Liver (tissue), 9 donors: ENCODE data around the gene SIK3. TPM values are rescaled to one million over a fixed set of nuclear protein-coding genes. Genes with fewer than 3 reads are reported as not detected.

Experiments used
- DNase-seq: peaks from one replicate; pipeline ENCODE4 v3.0.0-alpha.2; 2017; ENCODE audit warnings: low spot score
- H3K27ac ChIP-seq, 2 donors: one replicate each; pipeline ENCODE4 v1.7.0; 2013; ENCODE audit warnings: inconsistent platforms in 2 of 2, low read length in 2 of 2, control low read depth in 1 of 2, low read depth in 1 of 2, mild to moderate bottlenecking in 1 of 2
- H3K27me3 ChIP-seq, 4 donors: one replicate each; pipeline versions ENCODE4 v1.6.1 to v1.7.0; 2013; ENCODE audit warnings: low read length in 3 of 4, inconsistent platforms in 1 of 4, mild to moderate bottlenecking in 1 of 4, moderate library complexity in 1 of 4; ENCODE audit not compliant: control insufficient read depth in 4 of 4, insufficient read depth in 4 of 4
- H3K36me3 ChIP-seq, 4 donors: one replicate each; pipeline versions ENCODE4 v1.6.1 to v1.7.0; 2013; ENCODE audit warnings: low read length in 3 of 4, mild to moderate bottlenecking in 3 of 4, low read depth in 1 of 4, moderate library complexity in 1 of 4; ENCODE audit not compliant: control insufficient read depth in 4 of 4, insufficient read depth in 3 of 4
- H3K4me1 ChIP-seq, 4 donors: one replicate each; pipeline versions ENCODE4 v1.6.1 to v1.7.0; 2013; ENCODE audit warnings: low read length in 3 of 4, mild to moderate bottlenecking in 3 of 4, moderate library complexity in 1 of 4; ENCODE audit not compliant: control insufficient read depth in 4 of 4, insufficient read depth in 4 of 4
- H3K4me3 ChIP-seq, 3 donors: one replicate each; pipeline versions ENCODE4 v1.6.1 to v1.7.0; 2013; ENCODE audit warnings: low read length in 3 of 3, control low read depth in 1 of 3, low read depth in 1 of 3, mild to moderate bottlenecking in 1 of 3
- H3K9ac ChIP-seq, 2 donors: one replicate each; pipeline ENCODE4 v1.7.0; 2013; ENCODE audit warnings: low read length in 2 of 2, mild to moderate bottlenecking in 2 of 2, moderate library complexity in 2 of 2, control low read depth in 1 of 2, low read depth in 1 of 2
- H3K9me3 ChIP-seq, 4 donors: one replicate each; pipeline versions ENCODE4 v1.6.1 to v1.7.0; 2013; ENCODE audit warnings: low read length in 3 of 4; ENCODE audit not compliant: control insufficient read depth in 4 of 4
- EGR1 ChIP-seq, 2 donors: IDR thresholded peaks; 2 replicates each; pipeline ENCODE4 v1.6.1; 2016 to 2018; ENCODE audit warnings: antibody characterized with exemption in 2 of 2, low read depth in 2 of 2
- FOXA1 ChIP-seq: IDR thresholded peaks from 2 replicates; pipeline ENCODE4 v1.6.1; 2016; ENCODE audit warnings: antibody characterized with exemption
- FOXA2 ChIP-seq: IDR thresholded peaks from 2 replicates; pipeline ENCODE4 v1.6.1; 2016; ENCODE audit warnings: antibody characterized with exemption
- GABPA ChIP-seq, 2 donors: IDR thresholded peaks in 1 of 2; conservative IDR thresholded peaks in 1 of 2; 2 replicates each; pipeline ENCODE4 v1.6.1; 2016; ENCODE audit warnings: antibody characterized with exemption in 2 of 2, mild to moderate bottlenecking in 1 of 2, moderate library complexity in 1 of 2
- HNF4A ChIP-seq, 2 donors: conservative IDR thresholded peaks; 2 replicates each; pipeline ENCODE4 v1.6.1; 2016; ENCODE audit warnings: antibody characterized with exemption in 2 of 2, mild to moderate bottlenecking in 2 of 2
- HNF4G ChIP-seq: IDR thresholded peaks from 2 replicates; pipeline ENCODE4 v1.6.1; 2016; ENCODE audit warnings: antibody characterized with exemption
- JUND ChIP-seq, 2 donors: IDR thresholded peaks; 2 replicates each; pipeline ENCODE4 v1.6.1; 2016; ENCODE audit warnings: antibody characterized with exemption in 2 of 2
- NR2F2 ChIP-seq: IDR thresholded peaks from 2 replicates; pipeline ENCODE4 v1.6.1; 2016; ENCODE audit warnings: antibody characterized with exemption
- RAD21 ChIP-seq, 2 donors: IDR thresholded peaks; 2 replicates each; pipeline ENCODE4 v1.6.1; 2016; ENCODE audit warnings: antibody characterized with exemption in 2 of 2, mild to moderate bottlenecking in 2 of 2
- RXRA ChIP-seq, 2 donors: IDR thresholded peaks; 2 replicates each; pipeline ENCODE4 v1.6.1; 2017 to 2018; ENCODE audit warnings: antibody characterized with exemption in 2 of 2, mild to moderate bottlenecking in 1 of 2
- SP1 ChIP-seq: IDR thresholded peaks from 2 replicates; pipeline ENCODE4 v1.6.1; 2018; ENCODE audit warnings: antibody characterized with exemption, mild to moderate bottlenecking
- TAF1 ChIP-seq: conservative IDR thresholded peaks from 2 replicates; pipeline ENCODE4 v1.6.1; 2016; ENCODE audit warnings: antibody characterized with exemption, mild to moderate bottlenecking
- YY1 ChIP-seq: IDR thresholded peaks from 2 replicates; pipeline ENCODE4 v1.6.1; 2016; ENCODE audit warnings: antibody characterized with exemption, mild to moderate bottlenecking
- WGBS: extraction: QIAGEN DNeasy Blood & Tissue Kit; methylation state at CpG from one replicate; pipeline ENCODE4 v1.1.7; 2013; 5-methylcytosine and 5-hydroxymethylcytosine counted together
- polyA plus RNA-seq, 2 donors: library from polyadenylated mRNA; stranded (reverse) in 1 of 2; unstranded in 1 of 2; fragments of 200-250 nt in 1 of 2; fragments of >200 nt in 1 of 2; fragmentation: Nextera tagmentation in 1 of 2; extraction: Ambion mirVana in 1 of 2; gene quantifications; one replicate each; pipeline versions ENCODE4 v1.2.1 to v1.2.3, GENCODE V29; 2013 to 2015
- total RNA-seq, 2 donors: library from RNA; depleted of rRNA; stranded (reverse); fragments of >200 nt; gene quantifications; one replicate each; pipeline ENCODE4 v1.2.3, GENCODE V29; 2014
- TF ChIP-seq, protein P1 (sequence below): IDR thresholded peaks from 2 replicates; pipeline ENCODE4 v1.6.1; 2016; ENCODE audit warnings: antibody characterized with exemption
- TF ChIP-seq, protein P2 (sequence below): IDR thresholded peaks from 2 replicates; pipeline ENCODE4 v1.6.1; 2016; ENCODE audit warnings: antibody characterized with exemption
- TF ChIP-seq, protein P3 (sequence below): IDR thresholded peaks from 2 replicates; pipeline ENCODE4 v1.6.1; 2016; ENCODE audit warnings: antibody characterized with exemption, mild to moderate bottlenecking
- TF ChIP-seq, protein P4 (sequence below): IDR thresholded peaks from 2 replicates; pipeline ENCODE4 v1.6.1; 2016; ENCODE audit warnings: antibody characterized with exemption
- donor health status: healthy.
- donor health status: healthy.
- donor health status: healthy.
- donor health status: healthy.
- donor health status: healthy.

SIK3 gene
- total and polyA plus RNA-seq, 4 donors: 6.9 to 52.4 (median 14.4) TPM

DNA sequence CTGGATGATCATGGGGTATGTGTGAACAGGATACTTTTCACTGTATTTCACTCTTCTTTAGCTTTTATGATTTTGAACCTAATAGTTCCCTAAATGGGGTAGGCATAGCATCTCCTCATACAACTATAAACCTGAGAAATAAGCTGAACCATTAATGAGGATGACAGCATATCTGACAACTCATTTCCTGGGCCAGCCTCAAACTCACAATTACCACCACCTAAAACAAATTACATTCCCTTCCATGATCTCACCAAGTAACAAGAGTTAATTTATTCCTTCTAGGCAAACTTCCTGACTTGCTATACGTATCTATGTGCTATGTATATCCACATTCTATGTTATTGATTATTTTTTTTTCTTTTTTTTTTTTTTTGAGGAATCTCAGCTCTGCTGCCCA lies 23.0 kb downstream of the SIK3 start:
- H3K36me3 ChIP-seq: no peaks in the 10 kb centered on the region
- TF ChIP-seq FOXA2: no peak
- no peak for DNase-seq
- H3K4me3 ChIP-seq: no peak overlapping the region
- no peaks in the 10 kb centered on the region for H3K9me3 ChIP-seq
- H3K27ac ChIP-seq: no peak overlapping the region
- H3K27me3 ChIP-seq: no peaks in the 10 kb centered on the region
- peaks cover 28 to 69% (median 60%) of the 10 kb centered on the region in 4 donors for H3K4me1 ChIP-seq
- 92% methylated on average over 1 of the region's 1 CpG for WGBS
- no peak overlapping the region for H3K9ac ChIP-seq

DNA sequence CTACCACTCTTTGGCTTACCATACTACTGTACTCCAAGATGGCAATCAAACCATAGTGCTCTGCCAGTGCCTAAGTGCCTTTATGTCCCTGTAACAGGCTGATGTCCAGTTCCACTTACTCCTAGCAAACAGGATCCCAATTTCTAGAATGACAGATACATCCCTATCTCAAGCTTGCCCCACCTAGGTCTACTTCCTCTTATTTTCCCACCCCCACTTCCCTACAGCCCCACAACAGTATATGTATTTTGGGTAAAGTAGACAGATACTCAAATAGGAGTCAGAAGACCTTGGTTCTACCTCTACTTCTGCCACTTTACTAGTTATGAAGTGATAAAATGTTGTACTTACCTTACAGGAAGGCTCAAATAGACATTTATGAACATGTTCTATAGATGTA lies 24.1 kb downstream of the SIK3 start:
- no peaks in the 10 kb centered on the region for H3K9me3 ChIP-seq
- TF ChIP-seq, protein P1, sequence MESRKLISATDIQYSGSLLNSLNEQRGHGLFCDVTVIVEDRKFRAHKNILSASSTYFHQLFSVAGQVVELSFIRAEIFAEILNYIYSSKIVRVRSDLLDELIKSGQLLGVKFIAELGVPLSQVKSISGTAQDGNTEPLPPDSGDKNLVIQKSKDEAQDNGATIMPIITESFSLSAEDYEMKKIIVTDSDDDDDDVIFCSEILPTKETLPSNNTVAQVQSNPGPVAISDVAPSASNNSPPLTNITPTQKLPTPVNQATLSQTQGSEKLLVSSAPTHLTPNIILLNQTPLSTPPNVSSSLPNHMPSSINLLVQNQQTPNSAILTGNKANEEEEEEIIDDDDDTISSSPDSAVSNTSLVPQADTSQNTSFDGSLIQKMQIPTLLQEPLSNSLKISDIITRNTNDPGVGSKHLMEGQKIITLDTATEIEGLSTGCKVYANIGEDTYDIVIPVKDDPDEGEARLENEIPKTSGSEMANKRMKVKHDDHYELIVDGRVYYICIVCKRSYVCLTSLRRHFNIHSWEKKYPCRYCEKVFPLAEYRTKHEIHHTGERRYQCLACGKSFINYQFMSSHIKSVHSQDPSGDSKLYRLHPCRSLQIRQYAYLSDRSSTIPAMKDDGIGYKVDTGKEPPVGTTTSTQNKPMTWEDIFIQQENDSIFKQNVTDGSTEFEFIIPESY: no peak
- no peak for TF ChIP-seq YY1
- TF ChIP-seq HNF4A (conservative IDR thresholded peaks at IDR 0.05): no peak
- TF ChIP-seq, protein P2, sequence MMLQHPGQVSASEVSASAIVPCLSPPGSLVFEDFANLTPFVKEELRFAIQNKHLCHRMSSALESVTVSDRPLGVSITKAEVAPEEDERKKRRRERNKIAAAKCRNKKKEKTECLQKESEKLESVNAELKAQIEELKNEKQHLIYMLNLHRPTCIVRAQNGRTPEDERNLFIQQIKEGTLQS: no peak
- no peak for TF ChIP-seq RXRA (IDR thresholded peaks at IDR 0.05)
- TF ChIP-seq NR2F2: no peak
- TF ChIP-seq SP1: no peak
- no peak for TF ChIP-seq EGR1 (IDR thresholded peaks at IDR 0.05; ENCODE audit: low read depth in 2 of 2)
- TF ChIP-seq TAF1: no peak
- TF ChIP-seq HNF4G: no peak
- TF ChIP-seq RAD21 (IDR thresholded peaks at IDR 0.05): no peak
- TF ChIP-seq FOXA2: no peak
- TF ChIP-seq GABPA (IDR thresholded peaks at IDR 0.05 in 1 of 2, conservative IDR thresholded peaks at IDR 0.05 in 1 of 2): no peak
- TF ChIP-seq, protein P3, sequence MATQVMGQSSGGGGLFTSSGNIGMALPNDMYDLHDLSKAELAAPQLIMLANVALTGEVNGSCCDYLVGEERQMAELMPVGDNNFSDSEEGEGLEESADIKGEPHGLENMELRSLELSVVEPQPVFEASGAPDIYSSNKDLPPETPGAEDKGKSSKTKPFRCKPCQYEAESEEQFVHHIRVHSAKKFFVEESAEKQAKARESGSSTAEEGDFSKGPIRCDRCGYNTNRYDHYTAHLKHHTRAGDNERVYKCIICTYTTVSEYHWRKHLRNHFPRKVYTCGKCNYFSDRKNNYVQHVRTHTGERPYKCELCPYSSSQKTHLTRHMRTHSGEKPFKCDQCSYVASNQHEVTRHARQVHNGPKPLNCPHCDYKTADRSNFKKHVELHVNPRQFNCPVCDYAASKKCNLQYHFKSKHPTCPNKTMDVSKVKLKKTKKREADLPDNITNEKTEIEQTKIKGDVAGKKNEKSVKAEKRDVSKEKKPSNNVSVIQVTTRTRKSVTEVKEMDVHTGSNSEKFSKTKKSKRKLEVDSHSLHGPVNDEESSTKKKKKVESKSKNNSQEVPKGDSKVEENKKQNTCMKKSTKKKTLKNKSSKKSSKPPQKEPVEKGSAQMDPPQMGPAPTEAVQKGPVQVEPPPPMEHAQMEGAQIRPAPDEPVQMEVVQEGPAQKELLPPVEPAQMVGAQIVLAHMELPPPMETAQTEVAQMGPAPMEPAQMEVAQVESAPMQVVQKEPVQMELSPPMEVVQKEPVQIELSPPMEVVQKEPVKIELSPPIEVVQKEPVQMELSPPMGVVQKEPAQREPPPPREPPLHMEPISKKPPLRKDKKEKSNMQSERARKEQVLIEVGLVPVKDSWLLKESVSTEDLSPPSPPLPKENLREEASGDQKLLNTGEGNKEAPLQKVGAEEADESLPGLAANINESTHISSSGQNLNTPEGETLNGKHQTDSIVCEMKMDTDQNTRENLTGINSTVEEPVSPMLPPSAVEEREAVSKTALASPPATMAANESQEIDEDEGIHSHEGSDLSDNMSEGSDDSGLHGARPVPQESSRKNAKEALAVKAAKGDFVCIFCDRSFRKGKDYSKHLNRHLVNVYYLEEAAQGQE: no peak
- H3K36me3 ChIP-seq: no peaks in the 10 kb centered on the region
- no peak for DNase-seq
- no peak overlapping the region for H3K27ac ChIP-seq
- H3K27me3 ChIP-seq: no peaks in the 10 kb centered on the region
- no peak overlapping the region for H3K9ac ChIP-seq
- H3K4me3 ChIP-seq: no peak overlapping the region
- H3K4me1 ChIP-seq: peaks cover 28 to 71% (median 62%) of the 10 kb centered on the region in 4 donors

DNA sequence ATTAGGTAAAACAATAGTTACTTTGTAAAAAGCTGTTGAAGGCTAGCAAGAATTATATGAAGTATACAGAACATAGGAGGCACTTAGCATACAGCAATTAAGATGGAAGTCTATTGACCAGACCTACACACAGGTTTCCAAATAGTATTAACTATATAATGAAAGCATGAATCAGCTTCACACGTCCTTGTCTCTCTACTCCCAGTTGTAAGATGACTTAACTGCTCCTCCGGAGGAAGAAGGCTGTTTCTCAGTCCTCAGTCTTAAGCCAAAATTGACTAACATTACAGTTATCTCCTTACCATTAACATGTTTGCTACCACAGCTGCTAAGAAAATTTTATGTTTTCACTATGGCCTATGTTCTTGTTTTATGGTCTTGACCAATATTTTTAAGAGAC lies 24.7 kb downstream of the SIK3 start:
- Histone ChIP-seq H3K4me1 (peaks cover 28 to 66% (median 60%) of the 10 kb centered on the region in 4 donors), H3K4me3 (no peak overlapping the region), H3K27ac (no peak overlapping the region), H3K27me3 (no peaks in the 10 kb centered on the region), H3K9ac (no peak overlapping the region), H3K36me3 (no peaks in the 10 kb centered on the region), H3K9me3 (no peaks in the 10 kb centered on the region)
- DNase-seq: no peak
- 78% methylated on average over 2 of the region's 2 CpGs for WGBS
- TF ChIP-seq TAF1 (no peak), FOXA1 (no peak), HNF4A (conservative IDR thresholded peaks at IDR 0.05) (no peak), FOXA2 (no peak), RXRA (IDR thresholded peaks at IDR 0.05) (no peak), GABPA (IDR thresholded peaks at IDR 0.05 in 1 of 2, conservative IDR thresholded peaks at IDR 0.05 in 1 of 2) (no peak), EGR1 (IDR thresholded peaks at IDR 0.05; ENCODE audit: low read depth in 2 of 2) (no peak), JUND (IDR thresholded peaks at IDR 0.05) (no peak), HNF4G (no peak)
- TF ChIP-seq, protein P4, sequence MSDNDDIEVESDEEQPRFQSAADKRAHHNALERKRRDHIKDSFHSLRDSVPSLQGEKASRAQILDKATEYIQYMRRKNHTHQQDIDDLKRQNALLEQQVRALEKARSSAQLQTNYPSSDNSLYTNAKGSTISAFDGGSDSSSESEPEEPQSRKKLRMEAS: no peak
- TF ChIP-seq, protein P1: no peak
- TF ChIP-seq, protein P3: no peak
